Midbrain (tissue), 1 donor: ENCODE data around the gene SPATA25.
"Not testable (repeated sequence)": the region's sequence is repeated elsewhere in the genome, so short reads cannot be mapped to it uniquely, and the experiment has no call there.

Experiments used
- DNase-seq: peaks from one replicate; lab custom pipeline; 2025; lab: John Stamatoyannopoulos, UW

The SPATA25 gene

DNA sequence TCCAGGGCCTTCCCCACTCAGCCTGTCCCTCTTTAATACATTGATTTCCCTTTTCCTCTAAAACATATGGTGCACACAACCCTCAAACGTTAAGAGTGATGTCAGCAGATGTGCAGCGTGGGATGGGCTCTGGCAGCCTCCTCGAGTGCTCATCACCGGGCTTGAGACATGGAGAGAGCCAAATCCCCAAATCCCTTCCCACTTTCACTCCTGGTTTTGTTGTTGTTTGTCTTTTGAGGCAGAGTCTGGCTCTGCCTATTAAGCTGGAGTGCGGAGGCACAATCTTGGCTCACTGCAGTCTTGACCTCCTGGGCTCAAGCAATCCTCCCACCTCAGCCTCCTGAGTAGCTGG, 30.3 kb upstream of the SPATA25 start:
- no peak for DNase-seq

DNA sequence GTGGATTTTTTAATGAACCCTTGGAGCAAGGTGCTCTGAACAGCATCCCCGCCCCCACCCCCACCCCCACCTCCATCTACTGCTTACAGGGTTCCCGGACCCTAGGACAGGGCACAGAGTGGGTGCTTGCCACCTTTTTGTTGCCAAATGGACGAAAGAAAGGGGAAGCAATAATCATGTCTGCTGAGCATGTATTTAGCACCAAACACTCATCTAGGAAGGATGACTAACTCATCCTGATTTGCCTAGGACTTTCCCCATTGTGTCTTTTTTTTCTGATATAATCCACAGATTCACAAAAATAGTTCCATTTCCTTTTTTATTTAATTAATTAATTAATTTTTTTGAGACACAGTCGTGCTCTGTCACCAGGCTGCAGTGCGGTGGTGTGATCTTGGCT, 25.7 kb upstream of the SPATA25 start:
- no peak for DNase-seq

DNA sequence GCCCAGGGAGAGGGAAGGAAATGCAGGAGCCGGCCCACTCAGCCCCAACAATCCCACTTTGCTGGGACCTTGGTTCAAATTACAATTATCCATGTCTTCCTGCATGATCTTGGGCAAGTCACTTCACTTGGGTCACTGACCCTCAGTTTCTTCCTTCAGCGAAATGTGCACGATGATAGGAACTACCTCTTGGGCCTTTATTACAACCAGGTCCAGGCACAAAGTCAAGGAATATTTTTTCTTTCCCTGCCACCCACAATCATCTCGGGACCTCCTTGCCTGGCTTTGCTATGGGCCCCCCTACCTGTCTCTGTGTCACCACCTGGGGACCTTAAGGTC, 24.9 kb upstream of the SPATA25 start:
- DNase-seq, result no peak

DNA sequence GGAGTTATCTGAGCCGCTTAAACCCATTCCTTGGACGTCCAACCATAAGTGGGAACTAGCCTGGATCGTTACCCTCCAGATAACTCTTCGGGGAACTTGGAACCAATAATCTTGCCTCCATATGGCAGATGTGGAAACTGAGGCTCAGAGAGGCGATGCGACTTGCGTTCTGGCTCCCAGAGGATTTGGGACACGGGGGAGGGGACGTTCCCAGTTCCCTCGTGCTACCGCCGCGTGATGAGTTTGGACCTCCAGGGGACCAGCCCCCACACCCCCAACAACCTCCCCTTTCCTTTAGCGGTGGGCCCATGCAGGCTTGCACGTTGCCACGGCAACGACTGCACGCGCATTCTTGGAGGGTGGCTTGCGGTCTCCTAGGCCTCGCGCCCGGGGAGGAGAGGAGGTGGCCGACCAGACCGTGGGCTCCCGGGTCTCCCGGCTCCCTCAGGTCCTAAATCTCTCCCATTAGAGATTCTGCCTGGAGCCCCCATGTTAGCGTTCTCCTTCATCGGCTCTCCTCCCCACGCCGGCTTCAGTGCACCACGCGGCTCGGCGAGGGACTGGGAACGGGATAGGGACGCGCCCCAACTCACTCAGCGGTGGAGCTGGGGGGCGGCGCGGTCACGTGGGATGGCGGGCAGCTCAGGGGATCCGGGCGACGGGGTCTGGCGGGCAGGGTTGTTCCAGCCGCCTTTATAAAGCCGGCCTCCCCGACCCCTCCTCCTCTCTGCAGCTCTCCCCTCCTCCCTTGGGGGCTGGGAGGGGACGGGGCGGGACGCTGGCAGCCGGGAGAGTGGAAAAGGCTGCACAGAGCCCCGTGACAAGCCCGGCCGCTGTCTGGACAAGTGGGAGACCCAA, 24.3 kb upstream of the SPATA25 start, which contains the start of gene PLTP:
TSS of gene PLTP (minus strand) at position 670 of the 858 bp plus-strand sequence. CDS start 703 bp downstream, outside the sequence.
- DNase-seq, result peak; percentile 61

DNA sequence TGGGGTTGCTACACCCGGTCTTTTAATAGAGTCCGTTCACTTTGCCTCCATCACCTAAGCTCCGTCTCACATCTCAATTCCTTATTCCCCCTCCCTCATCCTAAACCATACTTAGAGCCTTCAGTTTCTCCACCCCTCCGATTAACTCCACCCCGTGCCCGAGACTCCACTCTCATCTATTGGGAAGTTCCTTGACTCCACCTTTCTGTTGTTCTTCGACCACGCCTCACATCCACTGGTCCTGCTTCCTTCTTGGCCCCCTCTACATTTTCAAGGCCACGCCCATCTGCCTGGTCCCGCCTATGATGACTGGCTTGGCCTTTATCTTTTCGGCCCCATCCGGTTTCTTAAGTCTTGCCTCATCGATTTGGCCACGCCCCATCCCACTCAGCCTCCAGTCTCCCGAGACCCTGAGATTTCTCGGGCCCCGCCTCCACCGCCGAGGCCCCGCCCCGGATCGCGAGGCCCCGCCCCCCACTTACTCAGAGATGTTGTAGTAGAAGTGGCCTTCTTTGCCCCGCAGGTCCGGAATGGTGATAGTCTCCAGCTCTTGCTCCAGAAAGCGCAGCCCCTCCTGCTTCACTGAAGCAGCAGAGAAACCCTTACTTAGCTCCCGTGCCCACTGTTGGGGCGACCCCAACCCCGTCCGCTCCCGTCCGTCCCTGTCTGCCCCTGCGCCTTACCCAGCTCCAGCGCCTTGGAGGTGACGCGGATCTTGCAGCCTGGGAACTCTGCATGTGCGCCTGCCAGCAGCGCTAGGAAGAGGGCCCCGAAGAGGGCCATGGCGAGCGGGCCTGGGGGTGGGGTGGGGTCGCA, 23.5 kb upstream of the SPATA25 start:
- peak; percentile 79 for DNase-seq

DNA sequence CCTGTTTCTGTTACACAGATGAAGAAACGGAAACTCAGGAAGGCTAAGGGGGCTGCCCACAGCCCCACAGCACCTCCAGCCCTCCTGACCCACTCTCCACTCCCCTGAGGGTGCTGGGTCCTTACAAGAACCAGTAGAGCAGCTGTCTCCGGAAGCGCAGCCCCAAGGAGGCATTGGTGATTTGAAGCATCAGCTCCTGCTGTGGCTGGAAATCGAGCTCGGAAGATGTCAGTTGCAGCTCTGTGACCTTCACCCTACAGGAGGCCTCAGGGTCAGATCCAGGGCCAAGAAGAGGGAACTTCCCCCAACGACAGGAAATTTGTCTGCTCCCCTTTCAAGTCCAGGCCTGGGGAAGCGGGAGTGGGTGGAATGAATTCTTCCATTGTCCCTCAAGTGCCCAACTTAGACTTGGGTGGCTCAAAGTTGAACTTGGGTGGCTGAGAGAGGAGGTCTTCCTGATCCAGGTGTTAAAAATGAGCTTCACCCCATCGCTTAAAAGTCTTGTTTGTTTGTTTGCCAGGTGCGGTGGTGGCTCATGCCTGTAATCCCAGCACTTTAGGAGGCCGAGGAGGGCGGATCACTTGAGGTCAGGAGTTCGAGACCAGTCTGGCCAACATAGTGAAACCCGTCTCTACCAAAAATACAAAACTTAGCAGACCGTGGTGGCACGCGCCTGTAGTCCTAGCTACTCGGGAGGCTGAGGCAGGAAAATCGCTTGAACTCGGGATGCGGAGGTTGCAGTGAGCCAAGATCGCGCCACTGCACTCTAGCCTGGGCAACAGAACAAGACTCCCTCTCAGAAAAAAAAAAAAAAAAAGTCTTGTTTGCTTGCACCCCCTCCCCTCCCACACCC, 22.6 kb upstream of the SPATA25 start:
- no peak for DNase-seq

DNA sequence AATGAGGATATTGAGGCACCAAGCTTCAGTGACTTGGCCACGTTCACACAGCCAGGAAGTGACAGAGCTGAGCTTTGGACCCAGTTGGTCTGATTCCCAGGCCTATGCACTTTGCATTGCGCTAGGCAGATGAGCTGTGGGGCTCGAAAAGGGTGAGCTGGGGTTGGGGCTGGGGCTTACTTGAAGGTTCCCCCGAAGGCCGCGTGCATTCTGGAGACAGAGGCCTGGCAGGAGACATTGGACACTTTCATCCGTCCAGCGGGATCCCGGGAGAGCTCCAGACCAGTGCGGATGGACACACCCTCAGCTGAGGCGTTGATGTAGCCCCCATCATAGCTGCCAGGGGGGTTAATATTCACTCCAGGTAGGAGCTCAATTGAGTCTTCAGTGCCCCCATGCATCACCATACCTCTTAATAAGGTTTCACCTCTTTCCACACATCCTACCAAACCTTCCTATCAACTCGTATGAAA, 21.9 kb upstream of the SPATA25 start:
- no peak for DNase-seq

DNA sequence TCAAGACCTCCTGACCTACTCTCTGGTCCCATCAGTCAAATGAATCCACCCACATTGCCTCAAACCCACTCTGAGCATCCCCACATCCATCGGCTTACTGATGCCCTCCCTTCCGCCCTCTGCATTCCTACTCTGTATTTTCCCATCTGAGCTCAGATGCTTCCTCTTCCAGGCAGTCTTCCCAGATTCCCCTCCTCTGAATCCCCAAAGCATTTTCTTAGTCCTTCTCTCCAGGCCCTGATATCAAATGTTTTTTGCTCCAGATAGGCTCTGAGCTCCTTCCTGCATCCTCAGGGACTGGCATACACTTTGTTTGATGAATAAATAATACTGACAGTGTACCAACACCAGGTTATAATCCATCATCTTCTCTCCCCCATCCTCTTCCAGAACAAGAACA, 20.7 kb upstream of the SPATA25 start:
- no peak for DNase-seq

DNA sequence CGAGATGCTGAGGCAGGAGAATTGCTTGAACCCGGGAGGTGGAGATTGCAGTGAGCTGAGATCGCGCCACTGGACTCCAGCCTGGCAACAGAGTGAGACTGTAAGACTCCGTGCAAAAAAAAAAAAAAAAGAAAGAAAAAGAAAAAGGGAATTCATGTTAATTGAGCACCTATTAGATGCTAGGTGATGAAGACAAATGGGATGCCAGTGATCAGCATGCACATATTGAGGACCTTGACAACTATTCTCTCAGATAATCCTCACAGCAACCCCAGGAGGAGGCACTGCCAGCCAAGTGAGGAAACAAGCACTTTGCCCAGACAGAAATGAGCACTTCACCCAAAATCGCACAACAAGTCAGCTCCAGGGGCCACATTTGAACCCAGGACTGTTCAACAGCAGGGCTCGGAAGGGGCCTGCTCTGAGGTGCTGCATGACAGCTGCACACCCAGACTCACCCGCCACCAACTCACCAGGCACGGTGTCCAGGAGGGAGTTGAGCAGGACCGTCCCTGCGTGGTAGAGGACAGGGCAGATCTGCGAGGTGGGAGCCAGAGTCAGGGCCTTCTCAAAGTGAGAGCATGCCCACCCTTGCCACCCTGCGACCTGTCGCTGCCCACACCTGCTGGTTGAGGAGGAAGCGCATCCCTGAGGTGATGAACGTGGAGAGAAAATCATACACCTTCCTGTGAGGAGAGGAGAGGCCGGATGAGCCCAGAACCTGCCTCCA, 20.0 kb upstream of the SPATA25 start:
- no peak for DNase-seq

DNA sequence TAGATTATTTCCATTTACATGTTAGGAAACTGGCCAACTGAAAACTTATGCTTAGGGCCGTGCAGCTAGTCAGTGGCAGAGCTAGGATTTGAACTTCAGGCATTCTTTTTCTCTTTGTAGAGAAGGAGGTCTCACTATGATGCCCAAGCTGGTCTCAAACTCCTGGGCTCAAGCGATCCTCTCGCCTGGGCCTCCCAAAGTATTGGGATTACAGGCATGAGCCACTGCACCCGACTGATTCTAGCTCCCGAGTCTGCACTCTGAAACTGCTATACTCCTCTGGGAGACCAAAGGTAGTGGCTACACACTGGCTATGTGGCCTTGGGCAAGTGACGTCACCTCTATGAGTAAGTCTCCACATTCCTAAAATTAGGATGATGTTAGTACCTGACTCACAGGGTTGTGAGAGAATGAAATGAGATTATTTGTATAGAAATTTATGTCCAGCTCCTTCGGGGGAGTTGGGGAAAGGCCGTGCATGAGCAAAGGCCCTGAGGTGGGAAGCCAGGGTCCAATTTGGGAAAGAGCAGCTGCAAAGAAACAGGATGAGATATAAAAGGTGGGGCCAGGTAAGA, 18.2 kb upstream of the SPATA25 start:
- no peak for DNase-seq

DNA sequence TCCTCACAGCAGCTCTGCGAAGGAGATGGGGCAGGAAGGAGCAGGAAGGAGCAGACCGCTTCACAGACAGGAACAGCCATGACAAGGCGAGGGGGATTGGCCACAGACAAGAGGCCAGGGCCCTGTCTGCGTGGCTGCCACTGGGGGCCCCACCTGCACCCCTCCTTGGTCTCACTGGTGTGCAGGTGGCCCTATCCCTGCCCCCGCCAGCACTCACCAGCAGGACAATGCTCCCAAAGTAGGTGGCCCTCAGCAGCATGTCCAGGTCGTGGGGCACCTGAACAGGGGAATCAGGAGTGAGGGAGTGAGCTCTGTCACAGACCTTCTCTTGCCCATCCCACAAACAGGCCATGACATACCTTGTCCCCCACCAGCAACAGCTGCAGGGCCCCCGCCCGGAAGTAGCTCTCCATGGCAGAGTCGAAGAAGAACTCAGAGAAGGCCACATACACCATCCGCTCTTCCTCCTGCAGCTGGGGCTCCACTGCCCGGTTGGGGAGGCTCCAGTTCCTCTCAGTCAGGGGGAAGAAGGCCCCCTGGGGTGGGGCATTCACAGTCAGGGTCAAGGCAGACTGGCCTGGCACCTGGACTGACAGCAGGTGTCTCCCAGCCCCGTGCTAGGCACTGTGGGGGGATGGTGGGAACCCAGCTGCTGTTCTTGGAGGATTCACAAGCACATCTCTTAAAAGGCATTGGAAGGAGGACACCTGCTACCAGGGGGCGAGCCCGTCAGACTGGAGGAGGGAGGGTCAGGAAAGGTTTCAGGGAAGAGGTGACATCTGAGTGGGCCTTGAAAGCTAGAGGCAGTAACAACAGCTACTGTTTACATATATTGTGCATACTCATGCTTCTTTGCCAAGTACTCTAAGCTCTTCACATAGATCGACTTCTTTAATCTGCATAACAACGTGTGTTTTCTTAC, 17.4 kb upstream of the SPATA25 start:
- no peak for DNase-seq

DNA sequence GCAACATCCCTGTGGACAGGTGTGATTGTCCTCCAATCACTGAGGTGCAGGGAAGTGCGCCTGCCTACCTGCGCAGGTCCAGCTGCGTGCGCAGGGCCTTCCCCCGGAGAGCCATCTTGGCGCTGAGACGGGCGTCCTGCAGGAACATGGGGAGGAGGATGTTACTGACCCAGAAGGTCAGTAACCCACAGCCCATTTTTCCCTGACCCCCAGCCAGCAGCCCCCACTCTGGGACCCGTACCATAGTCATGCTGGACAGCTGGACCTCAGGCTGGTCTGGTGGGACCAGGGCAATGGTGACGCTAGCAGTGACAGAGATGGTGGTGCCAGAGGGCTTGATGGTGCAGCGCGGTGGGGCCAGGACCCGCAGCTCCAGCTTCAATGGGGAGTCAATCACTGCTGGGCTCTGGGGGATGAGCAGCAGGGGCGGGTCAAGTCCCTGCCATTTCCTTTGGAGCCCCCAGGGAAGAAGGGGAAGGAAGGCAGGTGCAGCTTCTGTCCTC, 14.8 kb upstream of the SPATA25 start:
- DNase-seq, result no peak

DNA sequence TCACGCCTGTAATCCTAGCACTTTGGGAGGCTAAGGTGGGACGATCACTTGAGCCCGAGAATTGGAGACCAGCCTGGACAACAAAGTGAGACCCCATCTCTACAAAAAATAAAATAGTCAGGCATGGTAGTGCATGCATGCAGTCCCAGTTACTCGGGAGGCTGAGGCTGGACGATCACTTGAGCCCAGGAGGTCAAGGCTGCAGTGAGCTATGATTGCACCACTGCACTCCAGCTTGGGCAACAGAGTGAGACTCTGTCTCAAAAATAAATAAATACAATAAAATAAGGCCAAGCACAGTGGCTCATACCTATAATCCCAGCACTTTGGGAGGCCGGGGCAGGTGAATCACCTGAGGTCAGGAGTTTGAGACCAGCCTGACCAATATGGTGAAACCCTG, 13.9 kb upstream of the SPATA25 start:
- DNase-seq, result not testable (repeated sequence)

DNA sequence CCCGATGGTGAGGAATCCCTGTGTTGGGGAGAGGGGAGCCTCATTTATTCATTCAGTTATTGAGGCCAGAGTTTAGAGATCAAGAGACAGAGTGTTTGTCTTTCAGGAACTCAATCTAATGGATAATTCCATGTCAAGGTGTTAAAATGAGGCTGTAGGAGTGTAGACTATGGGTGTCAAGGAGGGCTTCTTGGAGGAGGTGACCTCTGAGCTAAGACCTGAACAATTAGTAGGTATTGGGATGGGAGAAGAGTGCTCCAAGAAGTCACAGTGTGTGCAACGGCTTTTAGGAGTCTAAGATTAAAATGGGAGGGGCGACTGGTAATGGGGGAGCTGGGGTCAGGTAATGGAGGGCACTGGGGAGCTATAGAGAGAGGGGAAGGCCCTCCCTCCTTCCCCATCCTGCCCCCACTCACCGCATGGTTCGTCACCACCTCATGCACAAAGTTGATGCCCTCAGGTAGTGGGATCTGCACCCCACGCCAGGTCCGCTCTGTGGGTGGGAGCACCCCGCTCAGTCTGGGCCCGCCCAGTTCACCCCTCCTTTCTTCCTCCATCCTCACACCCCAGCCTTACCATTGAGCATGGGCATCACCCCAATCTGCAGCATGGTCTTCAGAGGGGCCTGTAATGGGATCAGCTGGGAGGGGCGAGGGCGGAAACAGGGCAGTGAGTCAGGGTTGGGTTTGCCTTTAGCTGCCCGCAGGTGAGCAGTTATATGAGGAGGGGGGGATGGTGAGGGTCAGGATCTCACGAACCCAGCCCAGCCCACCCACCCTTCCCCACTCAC, 11.8 kb upstream of the SPATA25 start:
- no peak for DNase-seq

DNA sequence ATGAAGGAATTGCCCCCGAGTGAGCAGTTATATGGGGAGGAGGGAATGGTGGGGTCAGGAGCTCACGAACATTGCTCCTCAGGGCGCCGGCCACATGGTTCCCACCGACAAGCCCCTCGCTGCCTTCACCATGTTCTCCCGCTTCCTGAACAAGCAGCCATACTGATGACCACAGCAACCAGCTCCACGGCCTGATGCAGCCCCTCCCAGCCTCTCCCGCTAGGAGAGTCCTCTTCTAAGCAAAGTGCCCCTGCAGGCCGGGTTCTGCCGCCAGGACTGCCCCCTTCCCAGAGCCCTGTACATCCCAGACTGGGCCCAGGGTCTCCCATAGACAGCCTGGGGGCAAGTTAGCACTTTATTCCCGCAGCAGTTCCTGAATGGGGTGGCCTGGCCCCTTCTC, 10.9 kb upstream of the SPATA25 start:
- DNase-seq, result no peak

DNA sequence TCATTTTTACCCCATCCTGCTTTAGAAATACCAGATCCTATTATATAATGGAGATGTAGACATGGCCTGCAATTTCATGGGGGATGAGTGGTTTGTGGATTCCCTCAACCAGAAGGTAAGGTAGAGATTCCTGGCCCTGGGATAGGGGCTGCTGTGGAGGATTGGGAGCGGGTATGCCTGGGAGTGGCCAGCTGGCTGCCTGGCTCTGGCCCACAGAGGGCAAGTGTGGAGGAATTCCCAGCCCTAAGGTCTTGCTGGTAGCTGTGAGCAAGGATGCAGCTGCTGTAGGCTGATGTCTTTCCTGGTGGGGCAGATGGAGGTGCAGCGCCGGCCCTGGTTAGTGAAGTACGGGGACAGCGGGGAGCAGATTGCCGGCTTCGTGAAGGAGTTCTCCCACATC, 10.3 kb upstream of the SPATA25 start:
- DNase-seq, result no peak

DNA sequence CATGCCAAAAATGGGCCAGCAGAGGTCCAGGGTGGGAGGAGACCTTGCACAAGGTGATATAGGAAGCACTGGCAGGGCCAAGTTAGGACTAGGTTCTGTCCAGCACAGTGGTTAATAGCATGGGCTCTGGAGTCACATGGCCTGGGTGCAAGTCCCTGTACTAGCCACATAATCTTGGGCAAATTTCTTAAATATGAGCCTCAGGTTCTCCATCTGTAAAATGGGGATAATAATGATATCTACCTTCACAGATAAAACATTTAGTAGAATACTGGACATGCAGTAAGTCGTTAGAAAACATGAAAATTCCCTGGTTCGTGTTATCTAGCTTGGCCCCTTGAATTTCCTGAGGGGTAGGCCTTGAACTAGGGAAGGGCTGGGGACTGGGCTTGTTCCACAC, 9.9 kb upstream of the SPATA25 start:
- no peak for DNase-seq

DNA sequence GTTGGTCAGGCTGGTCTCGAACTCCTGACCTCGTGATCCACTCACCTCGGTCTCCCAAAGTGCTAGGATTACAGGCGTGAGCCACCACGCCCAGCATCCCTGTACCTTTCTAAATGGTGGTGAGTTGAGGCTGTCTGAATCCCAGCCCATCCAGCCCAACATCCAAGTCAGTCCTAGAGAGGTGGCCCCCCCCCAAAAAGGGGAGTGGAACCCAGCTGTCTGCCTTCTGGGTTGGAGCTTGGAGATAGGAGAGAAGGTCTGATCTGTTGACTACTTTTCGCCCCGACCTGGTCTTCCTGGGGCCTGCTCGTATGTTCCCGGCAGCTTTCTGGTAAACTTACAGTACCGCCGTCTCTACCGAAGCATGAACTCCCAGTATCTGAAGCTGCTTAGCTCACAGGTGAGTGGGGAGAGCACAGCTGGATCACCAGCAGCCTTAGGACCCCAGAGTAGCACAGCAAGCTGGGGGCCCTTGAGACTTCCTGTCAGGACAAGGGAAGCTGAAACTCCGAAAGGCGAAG, 9.3 kb upstream of the SPATA25 start:
- DNase-seq, result no peak

DNA sequence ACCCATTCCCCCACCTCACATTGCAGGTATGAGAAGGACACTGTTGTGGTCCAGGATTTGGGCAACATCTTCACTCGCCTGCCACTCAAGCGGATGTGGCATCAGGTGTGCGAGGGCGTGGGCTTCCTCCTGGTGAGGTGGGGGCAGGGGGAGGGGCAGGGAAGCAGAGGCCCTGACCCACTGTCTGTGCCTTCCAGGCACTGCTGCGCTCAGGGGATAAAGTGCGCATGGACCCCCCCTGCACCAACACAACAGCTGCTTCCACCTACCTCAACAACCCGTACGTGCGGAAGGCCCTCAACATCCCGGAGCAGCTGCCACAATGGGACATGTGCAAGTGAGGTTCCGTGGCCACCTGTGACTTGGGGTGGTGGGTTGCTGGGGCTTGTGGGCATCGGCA, 7.4 kb upstream of the SPATA25 start:
- DNase-seq, result no peak
